ENCODE results near the gene MGAT5B.

Gene MGAT5B

GRCh38 chr17:76943202-76943601 lies 75.0 kb downstream of the MGAT5B start:
- H3K27me3 Mint-ChIP-seq = peaks cover 8% of the 10 kb centered on the region
- H3K4me1 Mint-ChIP-seq = no peaks in the 10 kb centered on the region
- no peak overlapping the region for H3K27ac Mint-ChIP-seq
- H3K4me3 Mint-ChIP-seq = no peak overlapping the region
- no peaks in the 10 kb centered on the region for H3K36me3 Mint-ChIP-seq
- DNase-seq (ENCODE audit: low spot score in 2 of 2) = no peak
- no peak for ATAC-seq (ENCODE audit: low read depth)
- H3K9me3 Mint-ChIP-seq = no peaks in the 10 kb centered on the region

GRCh38 chr17:76943781-76944213 lies 75.6 kb downstream of the MGAT5B start:
- no peak overlapping the region for H3K4me3 Mint-ChIP-seq
- H3K36me3 Mint-ChIP-seq = no peaks in the 10 kb centered on the region
- no peak for DNase-seq (ENCODE audit: low spot score in 2 of 2)
- H3K9me3 Mint-ChIP-seq = no peaks in the 10 kb centered on the region
- no peak for ATAC-seq (ENCODE audit: low read depth)
- peaks cover 10% of the 10 kb centered on the region for H3K27me3 Mint-ChIP-seq
- no peaks in the 10 kb centered on the region for H3K4me1 Mint-ChIP-seq
- no peak overlapping the region for H3K27ac Mint-ChIP-seq

GRCh38 chr17:76944477-76944876 lies 76.3 kb downstream of the MGAT5B start:
- no peaks in the 10 kb centered on the region for H3K4me1 Mint-ChIP-seq
- H3K4me3 Mint-ChIP-seq = no peak overlapping the region
- no peak overlapping the region for H3K27ac Mint-ChIP-seq
- H3K9me3 Mint-ChIP-seq = no peaks in the 10 kb centered on the region
- no peaks in the 10 kb centered on the region for H3K36me3 Mint-ChIP-seq
- ATAC-seq (ENCODE audit: low read depth) (no peak), DNase-seq (ENCODE audit: low spot score in 2 of 2) (no peak)
- H3K27me3 Mint-ChIP-seq = peaks cover 10% of the 10 kb centered on the region

GRCh38 chr17:76946111-76946771 lies 78.0 kb downstream of the MGAT5B start:
- H3K4me1 Mint-ChIP-seq = no peaks in the 10 kb centered on the region
- no peak for ATAC-seq (ENCODE audit: low read depth)
- no peak for DNase-seq (ENCODE audit: low spot score in 2 of 2)
- H3K27me3 Mint-ChIP-seq = peaks cover 9% of the 10 kb centered on the region
- no peaks in the 10 kb centered on the region for H3K9me3 Mint-ChIP-seq
- no peak overlapping the region for H3K27ac Mint-ChIP-seq
- no peak overlapping the region for H3K4me3 Mint-ChIP-seq
- H3K36me3 Mint-ChIP-seq = no peaks in the 10 kb centered on the region

GRCh38 chr17:76946772-76947135 lies 78.5 kb downstream of the MGAT5B start:
- H3K36me3 Mint-ChIP-seq = no peaks in the 10 kb centered on the region
- ATAC-seq (ENCODE audit: low read depth) (no peak), DNase-seq (ENCODE audit: low spot score in 2 of 2) (no peak)
- no peak overlapping the region for H3K27ac Mint-ChIP-seq
- H3K27me3 Mint-ChIP-seq = peaks cover 9% of the 10 kb centered on the region
- no peaks in the 10 kb centered on the region for H3K4me1 Mint-ChIP-seq
- no peak overlapping the region for H3K4me3 Mint-ChIP-seq
- H3K9me3 Mint-ChIP-seq = no peaks in the 10 kb centered on the region

- Mint-ChIP-seq H3K36me3 (no peaks in the 10 kb centered on the region), H3K4me3 (no peak overlapping the region), H3K4me1 (no peaks in the 10 kb centered on the region), H3K9me3 (no peaks in the 10 kb centered on the region), H3K27me3 (peaks cover 9% of the 10 kb centered on the region), H3K27ac (no peak overlapping the region)
- no peak for DNase-seq (ENCODE audit: low spot score in 2 of 2)
- no peak for ATAC-seq (ENCODE audit: low read depth)
Measured at GRCh38 chr17:76947309-76947708, 79.1 kb downstream of the MGAT5B start.

GRCh38 chr17:76947771-76948170 lies 79.6 kb downstream of the MGAT5B start:
- peaks cover 8% of the 10 kb centered on the region for H3K27me3 Mint-ChIP-seq
- DNase-seq (ENCODE audit: low spot score in 2 of 2) = no peak
- H3K36me3 Mint-ChIP-seq = no peaks in the 10 kb centered on the region
- no peak overlapping the region for H3K27ac Mint-ChIP-seq
- no peaks in the 10 kb centered on the region for H3K9me3 Mint-ChIP-seq
- no peak overlapping the region for H3K4me3 Mint-ChIP-seq
- H3K4me1 Mint-ChIP-seq = no peaks in the 10 kb centered on the region
- no peak for ATAC-seq (ENCODE audit: low read depth)

GRCh38 chr17:76948301-76948700 lies 80.1 kb downstream of the MGAT5B start:
- H3K36me3 Mint-ChIP-seq = no peaks in the 10 kb centered on the region
- DNase-seq (ENCODE audit: low spot score in 2 of 2) (no peak), ATAC-seq (ENCODE audit: low read depth) (no peak)
- H3K27me3 Mint-ChIP-seq = peaks cover 6% of the 10 kb centered on the region
- H3K4me1 Mint-ChIP-seq = no peaks in the 10 kb centered on the region
- H3K9me3 Mint-ChIP-seq = no peaks in the 10 kb centered on the region
- H3K27ac Mint-ChIP-seq = no peak overlapping the region
- H3K4me3 Mint-ChIP-seq = no peak overlapping the region

GRCh38 chr17:76948726-76949342 lies 80.6 kb downstream of the MGAT5B start:
- ATAC-seq (ENCODE audit: low read depth) (no peak), DNase-seq (ENCODE audit: low spot score in 2 of 2) (no peak)
- Mint-ChIP-seq H3K4me1 (no peaks in the 10 kb centered on the region), H3K27me3 (peaks cover 5% of the 10 kb centered on the region), H3K27ac (no peak overlapping the region), H3K9me3 (no peaks in the 10 kb centered on the region), H3K36me3 (no peaks in the 10 kb centered on the region), H3K4me3 (no peak overlapping the region)

GRCh38 chr17:76949913-76950695 lies 81.9 kb downstream of the MGAT5B start:
- DNase-seq (ENCODE audit: low spot score in 2 of 2) (no peak), ATAC-seq (ENCODE audit: low read depth) (no peak)
- Mint-ChIP-seq H3K4me3 (no peak overlapping the region), H3K9me3 (no peaks in the 10 kb centered on the region), H3K4me1 (no peaks in the 10 kb centered on the region), H3K27me3 (peaks cover 5% of the 10 kb centered on the region), H3K27ac (no peak overlapping the region), H3K36me3 (no peaks in the 10 kb centered on the region)

GRCh38 chr17:76951375-76951905 lies 83.2 kb downstream of the MGAT5B start:
- Mint-ChIP-seq H3K4me1 (no peaks in the 10 kb centered on the region), H3K9me3 (no peaks in the 10 kb centered on the region), H3K27ac (no peak overlapping the region), H3K36me3 (no peaks in the 10 kb centered on the region), H3K4me3 (no peak overlapping the region), H3K27me3 (peaks cover 5% of the 10 kb centered on the region)
- no peak for DNase-seq (ENCODE audit: low spot score in 2 of 2)
- no peak for ATAC-seq (ENCODE audit: low read depth)

GRCh38 chr17:76952402-76952801 lies 84.2 kb downstream of the MGAT5B start:
- DNase-seq (ENCODE audit: low spot score in 2 of 2) (no peak), ATAC-seq (ENCODE audit: low read depth) (no peak)
- no peaks in the 10 kb centered on the region for H3K9me3 Mint-ChIP-seq
- no peak overlapping the region for H3K27ac Mint-ChIP-seq
- peaks cover 5% of the 10 kb centered on the region for H3K27me3 Mint-ChIP-seq
- H3K4me1 Mint-ChIP-seq = peaks cover 5% of the 10 kb centered on the region
- no peaks in the 10 kb centered on the region for H3K36me3 Mint-ChIP-seq
- H3K4me3 Mint-ChIP-seq = no peak overlapping the region

GRCh38 chr17:76953066-76953465 lies 84.9 kb downstream of the MGAT5B start:
- Mint-ChIP-seq H3K27ac (no peak overlapping the region), H3K27me3 (peaks cover 6% of the 10 kb centered on the region), H3K9me3 (no peaks in the 10 kb centered on the region), H3K4me3 (no peak overlapping the region), H3K36me3 (no peaks in the 10 kb centered on the region), H3K4me1 (peaks cover 8% of the 10 kb centered on the region)
- DNase-seq (ENCODE audit: low spot score in 2 of 2) (no peak), ATAC-seq (ENCODE audit: low read depth) (no peak)

- ATAC-seq (ENCODE audit: low read depth) (no peak), DNase-seq (ENCODE audit: low spot score in 2 of 2) (no peak)
- Mint-ChIP-seq H3K27me3 (peaks cover 6% of the 10 kb centered on the region), H3K36me3 (no peaks in the 10 kb centered on the region), H3K27ac (no peak overlapping the region), H3K9me3 (no peaks in the 10 kb centered on the region), H3K4me3 (no peak overlapping the region), H3K4me1 (peaks cover 15% of the 10 kb centered on the region)
Measured at GRCh38 chr17:76953946-76954345, 85.7 kb downstream of the MGAT5B start.

Measured in memory B cell (primary cell).